ENCODE measurements around the gene PPM1M.

- TF ChIP-seq POLR2A (IDR thresholded peaks at IDR 0.05) (no peak), CTCF (IDR thresholded peaks at IDR 0.05) (no peak)
These were observed 27.1 kb upstream of the PPM1M start for GRCh38 chr3:52218454-52218853.

Measured in right lobe of liver (tissue), 4 donors.